ENCODE data around the gene CYP27A1. TPM values are rescaled to one million over a fixed set of nuclear protein-coding genes. Genes with fewer than 3 reads are reported as not detected.

Gene CYP27A1
- total RNA-seq, 2 experiments from 2014 or later: 3.0 to 4.7 TPM

DNA sequence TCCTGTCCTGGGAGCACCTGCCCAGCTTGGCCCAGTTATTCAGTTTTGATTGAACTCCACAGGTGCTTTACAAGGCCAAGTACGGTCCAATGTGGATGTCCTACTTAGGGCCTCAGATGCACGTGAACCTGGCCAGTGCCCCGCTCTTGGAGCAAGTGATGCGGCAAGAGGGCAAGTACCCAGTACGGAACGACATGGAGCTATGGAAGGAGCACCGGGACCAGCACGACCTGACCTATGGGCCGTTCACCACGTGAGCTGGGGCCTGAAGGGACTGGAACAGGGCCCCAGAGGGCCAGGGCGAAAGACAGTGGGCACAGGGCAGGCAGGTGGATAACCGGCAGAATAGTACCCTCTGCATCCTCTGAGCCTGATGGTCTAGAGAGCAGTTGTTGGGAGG lies 27.6 kb downstream of the CYP27A1 start:
- peaks cover 6% of the 10 kb centered on the region for H3K9me3 Mint-ChIP-seq
- POLR2A ChIA-PET: no interaction called here
- H3K27ac Mint-ChIP-seq: no peak overlapping the region
- H3K4me1 Mint-ChIP-seq: peaks cover 8% of the 10 kb centered on the region
- H3K4me3 Mint-ChIP-seq: no peak overlapping the region
- H3K27me3 Mint-ChIP-seq: peaks cover 45% of the 10 kb centered on the region
- H3K36me3 Mint-ChIP-seq: peaks cover 2% of the 10 kb centered on the region
- no peak for ATAC-seq (ENCODE audit: low read depth)
- no peak for DNase-seq

DNA sequence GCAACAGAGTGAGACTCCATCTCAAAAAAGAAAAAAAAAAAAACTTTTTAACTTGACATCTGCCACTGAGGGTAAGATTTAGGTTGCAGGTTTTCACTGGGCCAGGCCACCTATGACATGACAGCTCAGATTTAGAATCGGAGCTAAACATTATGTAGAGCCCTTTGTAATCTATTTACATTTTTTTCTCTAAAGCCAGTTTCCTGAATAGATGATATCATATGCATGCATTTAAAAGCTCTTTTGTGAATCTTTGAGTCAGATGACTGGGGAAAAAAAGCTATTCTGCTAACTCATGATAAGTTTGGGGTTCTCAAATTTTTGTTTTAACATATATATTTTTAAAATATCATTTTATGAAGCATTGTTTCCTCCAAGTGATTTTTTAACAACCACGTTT lies 28.3 kb downstream of the CYP27A1 start:
- Mint-ChIP-seq H3K4me3 (no peak overlapping the region), H3K4me1 (peaks cover 8% of the 10 kb centered on the region)
- POLR2A ChIA-PET: no interaction called here

DNA sequence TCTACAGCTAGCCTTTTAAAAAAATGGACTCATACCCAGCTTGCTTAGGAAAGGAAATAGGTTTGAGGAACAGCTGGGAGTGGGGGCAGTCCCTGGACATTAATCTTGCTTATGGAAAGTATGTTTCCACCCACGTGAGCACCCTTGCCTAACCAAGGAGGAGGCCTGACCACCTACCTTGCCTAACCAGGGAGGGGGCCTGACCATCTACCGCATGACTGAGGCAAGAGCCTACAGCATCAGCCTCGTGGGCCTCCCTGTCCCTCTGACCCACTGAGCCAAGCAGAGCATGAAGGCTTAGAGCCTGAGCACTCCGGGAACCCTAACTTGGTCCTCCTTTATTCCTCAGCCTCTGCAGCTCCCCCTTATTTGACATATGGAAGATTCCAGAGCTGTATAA lies 29.4 kb downstream of the CYP27A1 start:
- no peak overlapping the region for H3K27ac Mint-ChIP-seq
- H3K4me1 Mint-ChIP-seq: peaks cover 3% of the 10 kb centered on the region
- H3K36me3 Mint-ChIP-seq: no peaks in the 10 kb centered on the region
- H3K4me3 Mint-ChIP-seq: no peak overlapping the region
- ATAC-seq (ENCODE audit: low read depth) (no peak), DNase-seq (no peak)
- POLR2A ChIA-PET: no interaction called here
- no peaks in the 10 kb centered on the region for H3K9me3 Mint-ChIP-seq
- peaks cover 26% of the 10 kb centered on the region for H3K27me3 Mint-ChIP-seq

More for the DNA sequence above, 28.3 kb downstream of the CYP27A1 start:
- no peak for ATAC-seq (ENCODE audit: low read depth)
- no peak for DNase-seq
- no peaks in the 10 kb centered on the region for H3K36me3 Mint-ChIP-seq
- no peaks in the 10 kb centered on the region for H3K9me3 Mint-ChIP-seq
- H3K27me3 Mint-ChIP-seq: peaks cover 37% of the 10 kb centered on the region
- H3K27ac Mint-ChIP-seq: no peak overlapping the region

DNA sequence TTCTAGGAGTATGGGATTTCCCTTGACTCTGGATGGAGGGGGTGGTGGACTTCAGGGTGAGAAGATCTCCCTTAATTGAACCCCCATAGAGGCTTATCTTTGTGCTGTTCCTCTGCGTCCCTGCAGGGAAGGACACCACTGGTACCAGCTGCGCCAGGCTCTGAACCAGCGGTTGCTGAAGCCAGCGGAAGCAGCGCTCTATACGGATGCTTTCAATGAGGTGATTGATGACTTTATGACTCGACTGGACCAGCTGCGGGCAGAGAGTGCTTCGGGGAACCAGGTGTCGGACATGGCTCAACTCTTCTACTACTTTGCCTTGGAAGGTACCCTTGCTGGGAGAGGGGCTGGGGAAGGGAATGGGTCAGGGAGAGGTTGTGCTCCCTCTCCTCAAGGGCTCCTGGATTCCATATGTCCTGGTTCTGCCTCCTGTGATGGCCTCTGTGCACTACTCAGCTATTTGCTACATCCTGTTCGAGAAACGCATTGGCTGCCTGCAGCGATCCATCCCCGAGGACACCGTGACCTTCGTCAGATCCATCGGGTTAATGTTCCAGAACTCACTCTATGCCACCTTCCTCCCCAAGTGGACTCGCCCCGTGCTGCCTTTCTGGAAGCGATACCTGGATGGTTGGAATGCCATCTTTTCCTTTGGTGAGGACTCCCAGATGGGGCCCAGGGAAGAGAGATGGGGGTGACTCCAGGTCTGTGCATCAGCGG lies 30.3 kb downstream of the CYP27A1 start:
- no peak for ATAC-seq (ENCODE audit: low read depth)
- Mint-ChIP-seq H3K36me3 (no peaks in the 10 kb centered on the region), H3K9me3 (no peaks in the 10 kb centered on the region), H3K27me3 (peaks cover 19% of the 10 kb centered on the region), H3K4me3 (no peak overlapping the region), H3K27ac (no peak overlapping the region), H3K4me1 (no peaks in the 10 kb centered on the region)
- POLR2A ChIA-PET: no interaction called here
- DNase-seq: no peak

GRCh38 chr2:218812861-218813260 lies 30.9 kb downstream of the CYP27A1 start:
- Mint-ChIP-seq H3K27me3 (peaks cover 18% of the 10 kb centered on the region), H3K4me1 (no peaks in the 10 kb centered on the region), H3K9me3 (no peaks in the 10 kb centered on the region), H3K4me3 (no peak overlapping the region), H3K36me3 (no peaks in the 10 kb centered on the region), H3K27ac (no peak overlapping the region)
- no peak for DNase-seq
- POLR2A ChIA-PET: no interaction called here
- ATAC-seq (ENCODE audit: low read depth): no peak

DNA sequence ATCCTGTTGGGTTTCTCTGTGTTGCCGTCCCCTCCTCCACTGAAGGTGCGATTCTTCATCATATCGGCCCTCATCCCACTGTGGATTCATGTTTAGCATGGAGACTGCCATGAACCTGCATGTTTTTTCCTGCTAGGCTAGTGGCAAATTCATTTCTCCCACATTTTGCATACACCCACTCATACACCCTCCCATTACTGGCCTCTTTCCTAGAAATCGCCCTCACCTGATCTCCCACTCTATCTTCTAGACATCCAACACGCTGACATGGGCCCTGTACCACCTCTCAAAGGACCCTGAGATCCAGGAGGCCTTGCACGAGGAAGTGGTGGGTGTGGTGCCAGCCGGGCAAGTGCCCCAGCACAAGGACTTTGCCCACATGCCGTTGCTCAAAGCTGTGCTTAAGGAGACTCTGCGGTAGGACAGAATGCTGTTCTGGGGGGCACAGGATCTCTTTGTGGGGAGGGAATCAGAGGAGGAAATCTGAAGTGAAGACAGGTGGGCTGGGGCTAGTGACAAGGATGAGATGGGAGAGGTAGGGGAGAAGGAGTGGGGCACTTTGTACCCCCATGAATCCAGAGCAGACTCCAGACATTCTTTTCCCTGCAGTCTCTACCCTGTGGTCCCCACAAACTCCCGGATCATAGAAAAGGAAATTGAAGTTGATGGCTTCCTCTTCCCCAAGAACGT lies 32.0 kb downstream of the CYP27A1 start:
- peaks cover 8% of the 10 kb centered on the region for H3K27me3 Mint-ChIP-seq
- no peaks in the 10 kb centered on the region for H3K9me3 Mint-ChIP-seq
- H3K4me3 Mint-ChIP-seq: no peak overlapping the region
- no peak overlapping the region for H3K27ac Mint-ChIP-seq
- no peak for DNase-seq
- H3K36me3 Mint-ChIP-seq: no peaks in the 10 kb centered on the region
- POLR2A ChIA-PET: no interaction called here
- H3K4me1 Mint-ChIP-seq: no peaks in the 10 kb centered on the region
- ATAC-seq (ENCODE audit: low read depth): no peak

GRCh38 chr2:218814540-218815243 lies 32.7 kb downstream of the CYP27A1 start:
- no peak overlapping the region for H3K27ac Mint-ChIP-seq
- no peak overlapping the region for H3K4me3 Mint-ChIP-seq
- no peaks in the 10 kb centered on the region for H3K36me3 Mint-ChIP-seq
- DNase-seq: no peak
- no peak for ATAC-seq (ENCODE audit: low read depth)
- no peaks in the 10 kb centered on the region for H3K9me3 Mint-ChIP-seq
- no peaks in the 10 kb centered on the region for H3K4me1 Mint-ChIP-seq
- POLR2A ChIA-PET: no interaction called here
- peaks cover 5% of the 10 kb centered on the region for H3K27me3 Mint-ChIP-seq

DNA sequence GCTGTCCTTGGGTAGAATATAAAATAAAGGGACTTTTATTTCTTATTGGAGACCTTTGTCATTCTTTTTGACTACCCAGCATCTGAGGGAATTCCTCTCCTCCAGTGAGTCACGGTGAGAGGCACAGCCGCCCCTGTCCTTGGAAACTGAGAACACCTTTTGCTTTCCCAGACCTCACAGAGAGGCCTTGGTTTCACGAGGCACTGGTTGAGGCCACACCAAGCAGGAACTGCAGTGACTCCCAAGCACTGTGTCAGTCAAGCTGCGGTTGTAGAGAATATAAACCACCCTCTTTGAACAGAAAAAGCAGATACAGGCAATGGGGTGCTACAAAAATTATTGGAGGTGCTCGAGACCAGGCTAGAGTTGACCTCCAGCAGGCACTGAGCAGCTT lies 33.3 kb downstream of the CYP27A1 start:
- DNase-seq: no peak

GRCh38 chr2:218815649-218816048 lies 33.7 kb downstream of the CYP27A1 start:
- Mint-ChIP-seq H3K36me3 (no peaks in the 10 kb centered on the region), H3K27ac (no peak overlapping the region), H3K9me3 (no peaks in the 10 kb centered on the region), H3K27me3 (peaks cover 5% of the 10 kb centered on the region), H3K4me3 (no peak overlapping the region), H3K4me1 (no peaks in the 10 kb centered on the region)
- POLR2A ChIA-PET: no interaction called here
- DNase-seq (no peak), ATAC-seq (ENCODE audit: low read depth) (no peak)

More for the DNA sequence above, 33.3 kb downstream of the CYP27A1 start:
- POLR2A ChIA-PET: no interaction called here
- Mint-ChIP-seq H3K4me3 (no peak overlapping the region), H3K27me3 (peaks cover 5% of the 10 kb centered on the region), H3K9me3 (no peaks in the 10 kb centered on the region), H3K4me1 (no peaks in the 10 kb centered on the region), H3K27ac (no peak overlapping the region), H3K36me3 (no peaks in the 10 kb centered on the region)
- ATAC-seq (ENCODE audit: low read depth): no peak

DNA sequence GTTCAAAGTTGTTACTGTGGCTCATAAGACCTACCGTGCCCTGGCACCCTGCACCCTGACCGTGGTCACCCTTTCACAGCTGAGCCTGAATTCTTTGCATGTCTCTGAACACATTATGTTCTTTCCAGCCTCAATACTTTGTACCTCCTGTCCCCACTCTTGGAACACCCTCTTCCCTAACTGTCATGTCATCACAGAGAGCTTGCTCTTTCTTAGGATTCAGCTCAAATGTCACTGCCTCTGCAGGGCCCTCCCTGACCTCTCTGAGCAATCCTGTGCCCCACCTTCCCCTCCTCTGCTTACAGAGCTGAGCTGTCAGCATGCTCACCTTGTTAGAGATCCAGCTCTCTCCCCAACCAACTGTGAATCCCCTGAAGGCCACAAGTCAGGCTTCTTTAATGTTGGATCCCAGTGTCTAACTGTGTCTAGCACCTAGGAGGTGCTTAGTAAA lies 34.6 kb downstream of the CYP27A1 start:
- no peaks in the 10 kb centered on the region for H3K9me3 Mint-ChIP-seq
- no peak overlapping the region for H3K27ac Mint-ChIP-seq
- H3K36me3 Mint-ChIP-seq: no peaks in the 10 kb centered on the region
- no peaks in the 10 kb centered on the region for H3K4me1 Mint-ChIP-seq
- DNase-seq (no peak), ATAC-seq (ENCODE audit: low read depth) (no peak)
- no peak overlapping the region for H3K4me3 Mint-ChIP-seq
- POLR2A ChIA-PET: no interaction called here
- H3K27me3 Mint-ChIP-seq: peaks cover 5% of the 10 kb centered on the region

- ATAC-seq (ENCODE audit: low read depth) (no peak), DNase-seq (no peak)
- H3K27ac Mint-ChIP-seq: no peak overlapping the region
- H3K4me1 Mint-ChIP-seq: no peaks in the 10 kb centered on the region
- no peaks in the 10 kb centered on the region for H3K36me3 Mint-ChIP-seq
- POLR2A ChIA-PET: no interaction called here
- no peak overlapping the region for H3K4me3 Mint-ChIP-seq
- H3K27me3 Mint-ChIP-seq: peaks cover 5% of the 10 kb centered on the region
- no peaks in the 10 kb centered on the region for H3K9me3 Mint-ChIP-seq
Observed at GRCh38 chr2:218819093-218819492, 37.1 kb downstream of the CYP27A1 start.

DNA sequence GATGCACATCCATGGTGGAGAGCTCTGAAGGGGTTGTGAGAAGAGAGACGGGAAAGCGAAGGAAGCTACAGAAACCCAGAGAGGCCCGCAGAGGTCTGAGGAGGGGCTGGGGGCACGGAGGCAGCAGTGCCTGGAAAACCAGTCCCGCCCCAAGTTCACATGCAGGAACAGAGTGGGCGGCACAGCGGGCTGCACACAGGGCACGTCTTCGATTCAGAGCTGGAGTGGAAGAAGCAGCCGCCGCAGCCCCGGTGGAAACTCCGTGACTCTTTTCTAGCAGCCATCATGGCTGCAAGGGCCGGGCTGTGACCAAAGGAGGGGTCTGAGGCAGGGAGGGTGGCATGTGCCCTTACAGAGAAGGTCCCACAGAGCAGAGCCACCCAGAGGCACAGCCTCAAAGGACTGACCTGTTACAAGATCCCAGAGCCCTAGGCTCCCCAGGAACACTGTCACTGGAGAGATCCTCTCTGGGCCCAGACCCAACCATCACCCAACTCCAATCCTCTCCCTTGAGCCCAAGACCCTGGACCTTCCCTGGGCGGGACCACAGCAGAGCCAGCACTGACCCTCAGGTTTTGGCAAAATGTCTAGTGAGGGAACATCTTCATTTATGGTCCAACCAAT lies 38.9 kb downstream of the CYP27A1 start:
- no peak overlapping the region for H3K4me3 Mint-ChIP-seq
- H3K4me1 Mint-ChIP-seq: no peaks in the 10 kb centered on the region
- H3K27ac Mint-ChIP-seq: no peak overlapping the region
- ATAC-seq (ENCODE audit: low read depth) (no peak), DNase-seq (no peak)
- H3K36me3 Mint-ChIP-seq: no peaks in the 10 kb centered on the region
- H3K27me3 Mint-ChIP-seq: peaks cover 5% of the 10 kb centered on the region
- POLR2A ChIA-PET: no interaction called here
- no peaks in the 10 kb centered on the region for H3K9me3 Mint-ChIP-seq

DNA sequence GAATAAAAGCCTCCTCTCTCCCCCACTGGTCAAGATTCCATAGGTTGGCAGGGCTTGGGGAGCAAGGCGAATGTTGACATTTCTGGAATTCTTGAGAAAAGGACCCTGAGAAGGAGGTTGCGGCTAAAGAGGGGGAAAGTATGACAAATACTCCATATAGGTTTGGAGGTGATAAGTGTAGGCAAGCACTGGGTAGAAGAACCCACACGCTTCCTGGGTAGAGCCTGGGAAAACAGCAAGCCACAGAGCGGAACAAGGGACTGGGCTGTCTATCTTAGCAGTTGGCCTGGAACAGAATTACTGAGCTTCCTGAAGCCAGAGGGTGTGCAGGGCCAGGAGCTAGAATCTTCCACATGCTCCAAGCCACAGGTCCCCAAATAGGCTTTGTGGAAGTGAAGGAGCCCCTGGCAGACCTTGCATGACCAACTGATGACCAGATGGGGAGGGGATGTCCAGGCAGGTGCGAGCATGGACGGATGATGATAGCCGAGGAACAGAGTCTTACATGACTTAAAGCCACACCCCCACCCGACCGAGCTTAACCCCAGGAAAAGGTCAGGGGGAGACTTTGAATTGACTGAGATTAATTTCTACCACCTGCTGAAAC lies 39.8 kb downstream of the CYP27A1 start:
- Mint-ChIP-seq H3K4me1 (no peaks in the 10 kb centered on the region), H3K27me3 (peaks cover 8% of the 10 kb centered on the region), H3K4me3 (no peak overlapping the region), H3K27ac (no peak overlapping the region), H3K9me3 (no peaks in the 10 kb centered on the region), H3K36me3 (no peaks in the 10 kb centered on the region)
- POLR2A ChIA-PET: interaction anchor here (0.6 kb wide), 1 partner anchor 498 kb away, joined by 3 read pairs; no protein-coding TSS in a partner anchor
- ATAC-seq (ENCODE audit: low read depth) (no peak), DNase-seq (no peak)
